ENCODE results near the gene NEUROD1. TPM values are rescaled to one million over a fixed set of nuclear protein-coding genes. Genes with fewer than 3 reads are reported as not detected.
"Not testable (repeated sequence)": the region's sequence is repeated elsewhere in the genome, so short reads cannot be mapped to it uniquely, and the experiment has no call there.

The NEUROD1 gene
- total RNA-seq (2014; rRNA removed; shearing (Covaris generic)) = 0.04 TPM in 1 of 2 replicates, not detected in the other

GRCh38 chr2:181680055-181680936 is at the start of gene NEUROD1:
Gene NEUROD1, minus strand, starts transcription at chr2:181680517. Its CDS starts 1,657 bp downstream, at chr2:181678860.
- DNase-seq = peak; percentile 81
- Histone ChIP-seq H3K36me3 (replicated peaks; ENCODE audit: control insufficient read depth, insufficient read depth, low read length) (no peaks in the 10 kb centered on the region), H3K27me3 (ENCODE audit: control insufficient read depth, insufficient read depth, low read length) (peaks cover 97% of the 10 kb centered on the region), H3K4me3 (ENCODE audit: insufficient read depth, low read depth, low read length) (peak within 1 kb of the TSS; percentile 50)

- Histone ChIP-seq H3K36me3 (replicated peaks; ENCODE audit: control insufficient read depth, insufficient read depth, low read length) (no peaks in the 10 kb centered on the region), H3K4me3 (ENCODE audit: insufficient read depth, low read depth, low read length) (no peak overlapping the region), H3K27me3 (ENCODE audit: control insufficient read depth, insufficient read depth, low read length) (no peaks in the 10 kb centered on the region)
- no peak for DNase-seq
Measured at GRCh38 chr2:181725476-181725875, 45.2 kb upstream of the NEUROD1 start.

GRCh38 chr2:181724662-181725061 is 44.3 kb upstream of the NEUROD1 start:
- Histone ChIP-seq H3K36me3 (replicated peaks; ENCODE audit: control insufficient read depth, insufficient read depth, low read length) (no peaks in the 10 kb centered on the region), H3K27me3 (ENCODE audit: control insufficient read depth, insufficient read depth, low read length) (no peaks in the 10 kb centered on the region), H3K4me3 (ENCODE audit: insufficient read depth, low read depth, low read length) (no peak overlapping the region)
- DNase-seq = no peak

DNA sequence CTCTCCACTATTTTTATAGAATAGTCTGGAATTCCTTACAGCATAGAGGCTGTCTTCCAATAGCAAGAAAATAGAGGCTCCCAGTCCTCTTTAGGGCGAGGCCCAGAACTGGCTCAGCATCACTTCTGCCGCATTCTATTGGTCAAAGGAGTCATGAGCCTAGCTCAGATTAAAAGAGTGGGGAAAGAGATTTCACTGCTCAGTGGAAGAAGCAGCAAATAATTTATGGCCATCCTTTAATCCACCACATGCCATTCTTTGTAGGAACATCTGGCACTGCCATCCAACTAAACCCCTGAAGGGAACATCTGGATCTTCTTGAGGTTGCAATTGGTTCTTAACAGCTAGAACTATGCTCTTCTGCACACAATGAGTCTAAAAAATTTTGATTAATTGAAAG is 43.4 kb upstream of the NEUROD1 start:
- no peak overlapping the region for H3K4me3 ChIP-seq (ENCODE audit: insufficient read depth, low read depth, low read length)
- DNase-seq = no peak
- no peaks in the 10 kb centered on the region for H3K27me3 ChIP-seq (ENCODE audit: control insufficient read depth, insufficient read depth, low read length)
- no peaks in the 10 kb centered on the region for H3K36me3 ChIP-seq (replicated peaks; ENCODE audit: control insufficient read depth, insufficient read depth, low read length)

DNA sequence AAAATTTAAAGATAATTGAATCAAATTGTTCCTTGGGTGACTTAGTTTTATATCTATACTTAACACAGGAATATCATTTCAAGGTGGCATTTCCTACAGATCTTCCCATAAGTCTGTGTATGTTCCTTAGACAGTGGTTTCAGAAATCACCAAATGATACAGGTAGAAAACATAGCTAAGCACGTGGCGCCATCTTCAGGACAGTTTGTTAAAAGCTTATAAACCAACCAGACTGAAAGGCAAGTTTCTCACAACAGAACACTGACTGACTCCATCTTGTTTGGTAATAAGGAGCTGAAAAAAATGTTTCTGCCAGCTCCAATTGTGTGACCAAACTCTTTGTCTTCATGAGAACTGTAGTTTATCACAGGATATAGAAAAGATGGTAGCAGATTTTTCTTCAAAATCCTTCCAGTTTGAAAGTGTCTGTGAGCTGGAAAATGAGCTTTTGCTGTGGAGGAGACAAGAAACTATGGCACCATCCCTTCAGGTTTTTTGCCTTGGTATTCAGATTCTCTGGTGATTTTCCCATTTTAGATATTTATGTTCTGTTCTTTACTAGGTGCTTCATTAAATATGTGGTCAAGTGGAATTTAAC is 34.8 kb upstream of the NEUROD1 start:
- H3K36me3 ChIP-seq (replicated peaks; ENCODE audit: control insufficient read depth, insufficient read depth, low read length) = no peaks in the 10 kb centered on the region
- no peaks in the 10 kb centered on the region for H3K27me3 ChIP-seq (ENCODE audit: control insufficient read depth, insufficient read depth, low read length)
- H3K4me3 ChIP-seq (ENCODE audit: insufficient read depth, low read depth, low read length) = no peak overlapping the region
- peak; percentile 38 for DNase-seq

DNA sequence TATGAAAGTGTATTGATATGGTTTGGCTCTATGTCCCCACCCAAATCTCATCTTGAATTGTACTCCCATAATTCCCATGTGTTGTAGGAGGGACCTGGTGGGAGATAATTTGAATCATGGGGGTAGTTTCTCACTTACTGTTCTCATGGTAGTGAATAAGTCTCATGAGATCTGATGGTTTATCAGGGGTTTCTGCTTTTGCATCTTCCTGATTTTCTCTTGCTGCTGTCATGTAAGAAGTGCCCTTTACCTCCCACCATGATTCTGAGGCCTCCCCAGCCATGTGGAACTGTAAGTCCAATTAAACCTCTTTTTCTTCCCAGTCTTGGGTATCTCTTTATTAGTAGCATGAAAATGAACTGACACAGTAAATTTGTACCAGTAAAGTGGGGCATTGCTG is 30.7 kb upstream of the NEUROD1 start:
- H3K27me3 ChIP-seq (ENCODE audit: control insufficient read depth, insufficient read depth, low read length); H3K36me3 ChIP-seq (replicated peaks; ENCODE audit: control insufficient read depth, insufficient read depth, low read length); DNase-seq; H3K4me3 ChIP-seq (ENCODE audit: insufficient read depth, low read depth, low read length): not testable (repeated sequence)

GRCh38 chr2:181702519-181702918 is 22.2 kb upstream of the NEUROD1 start:
- H3K27me3 ChIP-seq (ENCODE audit: control insufficient read depth, insufficient read depth, low read length); H3K4me3 ChIP-seq (ENCODE audit: insufficient read depth, low read depth, low read length); DNase-seq; H3K36me3 ChIP-seq (replicated peaks; ENCODE audit: control insufficient read depth, insufficient read depth, low read length): not testable (repeated sequence)

DNA sequence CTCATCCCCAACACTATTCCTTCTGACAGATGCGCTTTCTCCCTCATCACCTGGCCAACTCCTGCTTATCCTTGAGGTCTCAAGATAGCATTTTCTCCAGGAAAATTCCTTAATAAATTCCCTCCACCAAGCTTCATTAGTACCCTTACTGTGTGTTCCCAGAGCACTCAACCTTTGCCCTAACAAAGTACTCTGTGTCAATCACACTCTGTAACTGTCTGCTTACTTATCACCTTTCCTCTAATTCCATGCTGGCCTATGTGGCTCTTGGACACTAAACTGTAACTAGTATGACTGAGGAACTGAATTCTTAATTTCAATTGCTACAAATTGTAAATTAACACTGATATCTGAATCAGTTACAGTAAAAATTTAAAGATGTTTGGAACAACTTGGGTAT is 17.9 kb upstream of the NEUROD1 start:
- Histone ChIP-seq H3K4me3 (ENCODE audit: insufficient read depth, low read depth, low read length) (no peak overlapping the region), H3K27me3 (ENCODE audit: control insufficient read depth, insufficient read depth, low read length) (no peaks in the 10 kb centered on the region), H3K36me3 (replicated peaks; ENCODE audit: control insufficient read depth, insufficient read depth, low read length) (no peaks in the 10 kb centered on the region)
- no peak for DNase-seq

DNA sequence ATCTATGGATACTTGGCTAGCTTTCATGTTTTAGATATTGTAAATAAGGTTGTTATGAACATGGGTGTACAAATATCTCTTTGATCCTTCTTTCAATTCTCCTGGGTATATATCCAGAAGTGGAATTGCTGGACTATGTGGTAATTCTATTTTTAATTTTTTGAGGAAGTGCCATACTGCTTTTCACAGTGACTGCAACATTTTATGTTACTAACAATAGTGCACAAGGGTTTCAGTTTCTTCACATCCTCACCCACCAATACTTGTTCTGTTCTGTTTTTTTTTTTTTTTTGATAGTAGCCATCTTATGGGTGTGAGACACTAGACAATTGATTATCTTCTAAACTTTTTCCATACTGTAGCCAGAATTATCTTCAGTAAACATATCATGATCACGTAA is 17.3 kb upstream of the NEUROD1 start:
- Histone ChIP-seq H3K36me3 (replicated peaks; ENCODE audit: control insufficient read depth, insufficient read depth, low read length) (no peaks in the 10 kb centered on the region), H3K4me3 (ENCODE audit: insufficient read depth, low read depth, low read length) (no peak overlapping the region), H3K27me3 (ENCODE audit: control insufficient read depth, insufficient read depth, low read length) (no peaks in the 10 kb centered on the region)
- DNase-seq = no peak

- Histone ChIP-seq H3K27me3 (ENCODE audit: control insufficient read depth, insufficient read depth, low read length) (no peaks in the 10 kb centered on the region), H3K4me3 (ENCODE audit: insufficient read depth, low read depth, low read length) (no peak overlapping the region), H3K36me3 (replicated peaks; ENCODE audit: control insufficient read depth, insufficient read depth, low read length) (no peaks in the 10 kb centered on the region)
- DNase-seq = no peak
Measured at GRCh38 chr2:181697126-181697525, 16.8 kb upstream of the NEUROD1 start.

GRCh38 chr2:181694271-181694670 is 14.0 kb upstream of the NEUROD1 start:
- Histone ChIP-seq H3K4me3 (ENCODE audit: insufficient read depth, low read depth, low read length) (no peak overlapping the region), H3K27me3 (ENCODE audit: control insufficient read depth, insufficient read depth, low read length) (peaks cover 7% of the 10 kb centered on the region), H3K36me3 (replicated peaks; ENCODE audit: control insufficient read depth, insufficient read depth, low read length) (no peaks in the 10 kb centered on the region)
- no peak for DNase-seq

DNA sequence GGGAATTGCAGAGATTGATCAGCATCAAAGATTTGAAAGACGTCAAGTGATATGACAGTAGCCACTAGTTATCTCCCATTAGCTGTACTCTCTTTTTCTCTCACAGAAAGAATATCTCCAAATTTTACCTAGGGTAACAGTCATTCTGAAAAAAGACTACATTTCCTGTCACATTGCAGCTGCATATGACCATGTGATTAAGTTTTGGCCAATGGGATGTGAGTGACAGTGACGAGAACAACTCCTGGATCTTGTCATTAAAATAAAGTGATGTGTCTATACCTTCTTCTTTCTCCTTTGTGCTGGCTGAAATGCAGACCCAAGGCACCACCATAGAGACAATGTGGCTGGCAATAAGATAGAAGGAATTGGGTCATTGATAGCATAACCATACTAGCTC is 10.5 kb upstream of the NEUROD1 start:
- H3K36me3 ChIP-seq (replicated peaks; ENCODE audit: control insufficient read depth, insufficient read depth, low read length) = no peaks in the 10 kb centered on the region
- H3K4me3 ChIP-seq (ENCODE audit: insufficient read depth, low read depth, low read length) = no peak overlapping the region
- peaks cover 31% of the 10 kb centered on the region for H3K27me3 ChIP-seq (ENCODE audit: control insufficient read depth, insufficient read depth, low read length)
- DNase-seq = no peak

- no peak overlapping the region for H3K4me3 ChIP-seq (ENCODE audit: insufficient read depth, low read depth, low read length)
- H3K36me3 ChIP-seq (replicated peaks; ENCODE audit: control insufficient read depth, insufficient read depth, low read length) = no peaks in the 10 kb centered on the region
- peaks cover 70% of the 10 kb centered on the region for H3K27me3 ChIP-seq (ENCODE audit: control insufficient read depth, insufficient read depth, low read length)
- DNase-seq = no peak
Measured at GRCh38 chr2:181686576-181687185, 6.4 kb upstream of the NEUROD1 start.

DNA sequence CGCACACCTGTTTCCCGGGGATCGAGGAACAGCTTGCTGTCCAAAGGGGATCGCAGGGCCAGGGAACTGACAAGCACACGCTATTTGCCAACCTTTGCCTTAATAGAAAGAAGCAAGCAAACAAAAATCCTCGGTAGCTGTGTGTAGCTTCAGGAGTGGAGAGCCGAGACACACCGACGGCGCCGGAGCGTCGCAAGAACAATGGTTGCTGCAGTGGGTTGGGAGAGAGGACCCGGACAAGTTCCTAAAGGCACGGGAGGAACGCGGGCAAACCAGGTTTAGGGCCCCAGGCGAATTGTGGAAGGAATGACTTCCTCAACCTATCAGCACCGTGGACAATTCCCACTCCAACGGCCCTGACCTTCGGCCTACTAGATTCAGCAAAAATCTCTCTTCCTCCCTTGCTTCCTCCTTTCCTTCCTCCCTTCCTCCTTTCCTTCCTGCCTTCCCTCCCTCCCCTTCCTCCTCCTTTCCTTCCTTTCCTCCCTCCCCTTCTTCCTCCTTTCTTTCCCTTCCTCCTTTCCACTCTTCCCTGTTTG is 4.9 kb upstream of the NEUROD1 start:
- Histone ChIP-seq H3K4me3 (ENCODE audit: insufficient read depth, low read depth, low read length) (no peak overlapping the region), H3K36me3 (replicated peaks; ENCODE audit: control insufficient read depth, insufficient read depth, low read length) (no peaks in the 10 kb centered on the region), H3K27me3 (ENCODE audit: control insufficient read depth, insufficient read depth, low read length) (peaks cover 81% of the 10 kb centered on the region)
- peak; percentile 64 for DNase-seq
